Stimulated activated CD8-positive, alpha-beta memory T cell treated with anti-CD3 and anti-CD28 coated beads, Interleukin-12 subunit alpha, Interleukin-12 subunit beta, amount 100 ng/mL, for 1 hour (primary cell): ENCODE data around the gene KLHDC8B.

ENCODE experiments used
- DNase-seq: peaks from one replicate; pipeline ENCODE4 v3.0.0-alpha.2; 2020; ENCODE audit warnings: low read depth

Gene KLHDC8B

GRCh38 chr3:49158792-49159191 lies 12.6 kb upstream of the KLHDC8B start:
- DNase-seq, result no peak

GRCh38 chr3:49161197-49161596 lies 10.2 kb upstream of the KLHDC8B start:
- no peak for DNase-seq

- DNase-seq, result no peak
Observed at GRCh38 chr3:49161808-49162530, 9.4 kb upstream of the KLHDC8B start.

- no peak for DNase-seq
Observed at GRCh38 chr3:49162751-49163419, 8.5 kb upstream of the KLHDC8B start.

- no peak for DNase-seq
Observed at GRCh38 chr3:49163609-49164008, 7.8 kb upstream of the KLHDC8B start.

GRCh38 chr3:49164983-49165720 lies 6.2 kb upstream of the KLHDC8B start:
- no peak for DNase-seq

- DNase-seq, result peak; percentile 61
Observed at GRCh38 chr3:49165771-49166751, 5.3 kb upstream of the KLHDC8B start, which contains the start of gene CCDC71. Gene CCDC71, minus strand, starts transcription at chr3:49166331. Its CDS starts 2,123 bp downstream, at chr3:49164208.

- DNase-seq, result no peak
Observed at GRCh38 chr3:49166752-49167556, 4.4 kb upstream of the KLHDC8B start.

- DNase-seq, result no peak
Observed at GRCh38 chr3:49170744-49171118, 667 bp upstream of the KLHDC8B start.

- no peak for DNase-seq
Observed at GRCh38 chr3:49171775-49172500, 540 bp downstream of the KLHDC8B start.

- DNase-seq, result no peak
Observed at GRCh38 chr3:49172551-49173041, 1.2 kb downstream of the KLHDC8B start.

- no peak for DNase-seq
Observed at GRCh38 chr3:49173116-49173791, 1.9 kb downstream of the KLHDC8B start.

GRCh38 chr3:49173792-49174170 lies 2.4 kb downstream of the KLHDC8B start:
- DNase-seq, result no peak

- no peak for DNase-seq
Observed at GRCh38 chr3:49174397-49174985, 3.1 kb downstream of the KLHDC8B start.

- no peak for DNase-seq
Observed at GRCh38 chr3:49175530-49175929, 4.1 kb downstream of the KLHDC8B start.

GRCh38 chr3:49177073-49177472 lies 5.7 kb downstream of the KLHDC8B start:
- DNase-seq, result no peak

- no peak for DNase-seq
Observed at GRCh38 chr3:49180116-49180515, 8.7 kb downstream of the KLHDC8B start.

GRCh38 chr3:49181351-49181750 lies 10.0 kb downstream of the KLHDC8B start:
- no peak for DNase-seq

GRCh38 chr3:49182682-49183081 lies 11.3 kb downstream of the KLHDC8B start:
- DNase-seq, result no peak
